Activated CD8-positive, alpha-beta T cell treated with anti-CD3 and anti-CD28 coated beads, Interleukin-2, amount 10 ng/mL, durations not matched to agents 7 days and 5 days (primary cell): ENCODE results near the gene MLANA. TPM values are rescaled to one million over a fixed set of nuclear protein-coding genes. Genes with fewer than 3 reads are reported as not detected.

Experiments used
- ATAC-seq: fragments of 150-1000 bp; cut with Tn5 transposase; one replicate; pipeline ENCODE4 v1.10.0; 2021; ENCODE audit warnings: moderate library complexity
- CTCF ChIA-PET: fragments of 350-600 bp; sonication (Branson Sonifier 250); formaldehyde crosslinking; loops from one replicate; lab custom pipeline; 2021; ENCODE audit warnings: antibody characterized with exemption; lab: Charles Lee
- POLR2A ChIA-PET: fragments of 350-600 bp; sonication (Branson Sonifier 250); formaldehyde crosslinking; loops from one replicate; lab custom pipeline; 2021; ENCODE audit warnings: antibody characterized with exemption; lab: Charles Lee
- DNase-seq: peaks from one replicate; pipeline ENCODE4 v3.0.0-alpha.2; 2020
- H3K27ac Mint-ChIP-seq: one replicate; pipeline ENCODE4 v1.8.0; 2021; ENCODE audit warnings: mild to moderate bottlenecking, mixed read lengths
- H3K27me3 Mint-ChIP-seq: one replicate; pipeline ENCODE4 v1.8.0; 2021; ENCODE audit warnings: low read depth, mixed read lengths
- H3K36me3 Mint-ChIP-seq: one replicate; pipeline ENCODE4 v1.8.0; 2021; ENCODE audit warnings: low read depth, mixed read lengths
- H3K4me1 Mint-ChIP-seq: one replicate; pipeline ENCODE4 v1.8.0; 2021; ENCODE audit warnings: low read depth, mixed read lengths
- H3K4me3 Mint-ChIP-seq: one replicate; pipeline ENCODE4 v1.8.0; 2021; ENCODE audit warnings: mild to moderate bottlenecking, mixed read lengths
- H3K9me3 Mint-ChIP-seq: one replicate; pipeline ENCODE4 v1.8.0; 2022; ENCODE audit warnings: mixed read lengths; ENCODE audit not compliant: insufficient read depth
- total RNA-seq, 2 experiments: library from RNA; stranded (reverse); gene quantifications; one replicate each; pipeline ENCODE4 v1.2.3, GENCODE V29; 2021

The MLANA gene, protein sequence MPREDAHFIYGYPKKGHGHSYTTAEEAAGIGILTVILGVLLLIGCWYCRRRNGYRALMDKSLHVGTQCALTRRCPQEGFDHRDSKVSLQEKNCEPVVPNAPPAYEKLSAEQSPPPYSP
- not detected for total RNA-seq

DNA sequence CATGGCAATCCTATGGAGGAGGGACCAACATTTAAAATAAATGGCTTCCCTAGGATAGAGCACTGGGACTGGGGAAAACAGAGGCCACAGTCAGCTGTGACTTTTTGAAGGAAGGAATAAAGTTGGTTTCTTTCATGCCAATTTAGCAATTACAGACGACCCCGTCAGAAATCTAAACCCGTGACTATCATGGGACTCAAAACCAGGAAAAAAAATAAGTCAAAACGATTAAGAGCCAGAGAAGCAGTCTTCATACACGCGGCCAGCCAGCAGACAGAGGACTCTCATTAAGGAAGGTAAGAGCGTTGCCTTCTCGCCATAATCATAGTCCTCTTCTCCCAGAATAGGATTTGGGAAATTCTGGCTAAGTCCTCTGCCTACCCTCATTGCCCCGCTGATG lies at the start of gene MLANA:
Gene MLANA, plus strand, starts transcription at position 249 of the 400 bp plus-strand sequence. CDS start 1,586 bp downstream, outside the sequence.
- CTCF ChIA-PET = no interaction called here
- POLR2A ChIA-PET = no interaction called here

GRCh38 chr9:5841771-5842573 lies 48.7 kb upstream of the MLANA start:
- Mint-ChIP-seq H3K4me3 (peak overlapping the region; percentile 59), H3K27ac (peak overlapping the region; percentile 92), H3K36me3 (peaks cover 41% of the 10 kb centered on the region), H3K9me3 (peaks cover 7% of the 10 kb centered on the region), H3K27me3 (peaks cover 6% of the 10 kb centered on the region), H3K4me1 (peaks cover 80% of the 10 kb centered on the region)
- peak; percentile 81 for DNase-seq
- ChIA-PET POLR2A (interaction anchor here (1.0 to 1.6 kb wide), 4 partner anchors 9 to 38 kb away, joined by 4 to 10 read pairs (median 5); partner anchors contain the start of gene ERMP1), CTCF (interaction anchor here (1.0 to 4.8 kb wide), 6 partner anchors 10 to 391 kb away, joined by 3 to 59 read pairs (median 4); partner anchors contain the start of genes CD274 and ERMP1)
- ATAC-seq = peak; percentile 69

More for the DNA sequence above, at the start of gene MLANA:
- Mint-ChIP-seq H3K4me3 (no peak within 1 kb of the TSS), H3K36me3 (no peaks in the 10 kb centered on the region), H3K4me1 (peaks cover 11% of the 10 kb centered on the region), H3K27ac (no peak within 1 kb of the TSS), H3K27me3 (peaks cover 13% of the 10 kb centered on the region), H3K9me3 (no peaks in the 10 kb centered on the region)
- DNase-seq = no peak
- ATAC-seq = no peak

- H3K4me3 Mint-ChIP-seq = peak overlapping the region; percentile 70
- peak overlapping the region; percentile 92 for H3K27ac Mint-ChIP-seq
- peaks cover 7% of the 10 kb centered on the region for H3K9me3 Mint-ChIP-seq
- POLR2A ChIA-PET = interaction anchor here (0.6 to 2.0 kb wide), 4 partner anchors 10 to 1045 kb away, joined by 3 to 6 read pairs (median 3); no protein-coding TSS in a partner anchor
- H3K36me3 Mint-ChIP-seq = peaks cover 44% of the 10 kb centered on the region
- peaks cover 87% of the 10 kb centered on the region for H3K4me1 Mint-ChIP-seq
- CTCF ChIA-PET = interaction anchor here (0.6 to 4.8 kb wide), 3 partner anchors 8 to 30 kb away, joined by 4 to 59 read pairs (median 5); partner anchors contain the start of gene ERMP1
- no peak for DNase-seq
- no peak for ATAC-seq
- peaks cover 3% of the 10 kb centered on the region for H3K27me3 Mint-ChIP-seq
These were observed 47.5 kb upstream of the MLANA start for GRCh38 chr9:5842929-5843793.

DNA sequence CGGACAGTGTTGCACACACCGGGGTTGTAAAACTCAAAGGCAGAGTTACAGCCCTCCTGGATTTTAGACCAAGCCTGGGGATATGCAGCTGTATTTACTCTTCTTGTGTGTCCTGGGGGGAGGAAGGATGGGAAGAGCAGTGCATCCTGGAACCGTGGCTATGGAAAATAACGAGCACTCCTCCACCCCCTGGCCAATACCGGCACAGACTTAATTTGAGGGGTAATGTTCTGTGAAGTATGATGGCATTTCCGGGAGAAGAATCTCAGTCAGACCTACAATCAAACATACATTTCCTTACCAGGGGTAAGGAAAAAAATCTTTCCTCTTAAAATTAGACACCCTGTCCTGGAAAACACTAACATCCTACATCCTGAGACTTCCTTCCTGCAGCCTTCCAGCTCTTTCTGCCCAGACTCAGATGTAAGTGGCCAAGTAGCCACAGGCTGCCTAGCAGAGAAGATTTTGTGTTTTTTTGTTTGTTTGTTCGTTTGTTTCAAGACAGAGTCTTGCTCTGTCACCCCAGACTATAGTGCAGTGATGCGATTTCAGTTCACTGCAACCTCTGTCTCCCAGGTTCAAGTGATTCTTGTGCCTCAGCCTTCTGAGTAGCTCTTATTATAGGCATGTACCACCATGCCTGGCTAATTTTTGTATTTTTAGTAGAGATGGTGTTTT lies 46.8 kb upstream of the MLANA start:
- peak; percentile 18 for ATAC-seq
- ChIA-PET CTCF (interaction anchor here (0.6 to 4.8 kb wide), 2 partner anchors 12 to 30 kb away, joined by 4 to 59 read pairs; partner anchors contain the start of gene ERMP1), POLR2A (interaction anchor here (0.6 to 2.0 kb wide), 4 partner anchors 8 to 163 kb away, joined by 3 to 7 read pairs (median 4); no protein-coding TSS in a partner anchor)
- peaks cover 91% of the 10 kb centered on the region for H3K4me1 Mint-ChIP-seq
- H3K4me3 Mint-ChIP-seq = peak overlapping the region; percentile 70
- H3K27me3 Mint-ChIP-seq = peaks cover 3% of the 10 kb centered on the region
- no peak for DNase-seq
- H3K36me3 Mint-ChIP-seq = peaks cover 47% of the 10 kb centered on the region
- peak overlapping the region; percentile 92 for H3K27ac Mint-ChIP-seq
- H3K9me3 Mint-ChIP-seq = peaks cover 7% of the 10 kb centered on the region

DNA sequence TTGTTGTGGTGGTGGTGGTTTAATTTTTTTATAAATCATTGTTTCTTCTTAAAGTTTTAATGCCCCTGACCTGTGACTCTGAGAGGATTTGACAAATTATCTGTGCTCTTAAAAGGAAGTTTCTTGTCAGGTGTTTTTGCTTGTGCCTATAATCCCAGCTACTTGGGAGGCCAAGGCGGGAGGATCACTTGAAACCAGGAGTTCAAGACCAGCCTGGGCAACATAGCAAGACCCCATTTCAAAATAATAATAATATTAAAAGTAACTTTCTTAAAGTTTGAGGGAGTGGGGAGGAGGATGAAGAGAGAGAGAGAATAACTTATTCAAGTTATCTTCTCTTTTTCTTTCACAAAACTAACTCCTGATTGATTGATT lies 45.5 kb upstream of the MLANA start:
- ATAC-seq (no peak), DNase-seq (no peak)
- Mint-ChIP-seq H3K9me3 (peaks cover 7% of the 10 kb centered on the region), H3K27me3 (no peaks in the 10 kb centered on the region), H3K4me1 (peaks cover 90% of the 10 kb centered on the region), H3K4me3 (peak overlapping the region; percentile 70), H3K36me3 (peaks cover 50% of the 10 kb centered on the region), H3K27ac (peak overlapping the region; percentile 92)
- POLR2A ChIA-PET = interaction anchor here (0.9 to 2.0 kb wide), 3 partner anchors 9 to 163 kb away, joined by 4 to 7 read pairs (median 6); a partner anchor contains a TSS
- CTCF ChIA-PET = interaction anchor here (0.9 to 4.8 kb wide), 3 partner anchors 10 to 40 kb away, joined by 3 to 59 read pairs (median 4); partner anchors contain the start of gene ERMP1

GRCh38 chr9:5846096-5846495 lies 44.6 kb upstream of the MLANA start:
- peaks cover 53% of the 10 kb centered on the region for H3K36me3 Mint-ChIP-seq
- no peak for ATAC-seq

GRCh38 chr9:5846501-5846921 lies 44.2 kb upstream of the MLANA start:
- Mint-ChIP-seq H3K27me3 (no peaks in the 10 kb centered on the region), H3K36me3 (peaks cover 53% of the 10 kb centered on the region), H3K27ac (peak overlapping the region; percentile 39), H3K4me3 (no peak overlapping the region), H3K9me3 (peaks cover 4% of the 10 kb centered on the region), H3K4me1 (peaks cover 88% of the 10 kb centered on the region)
- ATAC-seq (no peak), DNase-seq (no peak)
- POLR2A ChIA-PET = no interaction called here
- CTCF ChIA-PET = interaction anchor here (1.1 to 1.6 kb wide), 3 partner anchors 11 to 75 kb away, joined by 3 to 11 read pairs (median 3); partner anchors contain the start of gene ERMP1

More at GRCh38 chr9:5846096-5846495, 44.6 kb upstream of the MLANA start:
- Mint-ChIP-seq H3K27me3 (no peaks in the 10 kb centered on the region), H3K27ac (peak overlapping the region; percentile 76), H3K4me1 (peaks cover 88% of the 10 kb centered on the region), H3K4me3 (no peak overlapping the region), H3K9me3 (peaks cover 5% of the 10 kb centered on the region)
- no peak for DNase-seq
- ChIA-PET CTCF (interaction anchor here (1.1 to 1.6 kb wide), 3 partner anchors 11 to 75 kb away, joined by 3 to 11 read pairs (median 3); partner anchors contain the start of gene ERMP1), POLR2A (no interaction called here)

- Mint-ChIP-seq H3K4me3 (no peak overlapping the region), H3K4me1 (peaks cover 90% of the 10 kb centered on the region), H3K9me3 (no peaks in the 10 kb centered on the region), H3K36me3 (peaks cover 42% of the 10 kb centered on the region), H3K27me3 (no peaks in the 10 kb centered on the region), H3K27ac (peak overlapping the region; percentile 17)
- ChIA-PET CTCF (interaction anchor here (0.9 to 1.7 kb wide), 4 partner anchors 10 to 38 kb away, joined by 3 to 7 read pairs (median 4); partner anchors contain the start of gene ERMP1), POLR2A (interaction anchor here (0.6 kb wide), 2 partner anchors 15 to 39 kb away, joined by 3 read pairs; partner anchors contain the start of gene ERMP1)
- ATAC-seq (no peak), DNase-seq (no peak)
These were observed 42.3 kb upstream of the MLANA start for GRCh38 chr9:5848372-5848882.

- Mint-ChIP-seq H3K4me1 (peaks cover 74% of the 10 kb centered on the region), H3K9me3 (peaks cover 7% of the 10 kb centered on the region), H3K27me3 (no peaks in the 10 kb centered on the region), H3K27ac (peak overlapping the region; percentile 75), H3K36me3 (peaks cover 51% of the 10 kb centered on the region), H3K4me3 (no peak overlapping the region)
- CTCF ChIA-PET = interaction anchor here (1.0 to 3.9 kb wide), 9 partner anchors 8 to 204 kb away, joined by 3 to 46 read pairs (median 5); partner anchors contain the start of gene ERMP1
- DNase-seq (no peak), ATAC-seq (no peak)
- POLR2A ChIA-PET = interaction anchor here (1.1 to 1.7 kb wide), 2 partner anchors 9 to 18 kb away, joined by 5 to 7 read pairs; partner anchors contain the start of gene ERMP1
These were observed 40.0 kb upstream of the MLANA start for GRCh38 chr9:5850724-5851122.

GRCh38 chr9:5851445-5851844 lies 39.2 kb upstream of the MLANA start:
- DNase-seq (peak; percentile 73), ATAC-seq (peak; percentile 92)
- ChIA-PET CTCF (interaction anchor here (0.7 to 3.9 kb wide), 12 partner anchors 8 to 203 kb away, joined by 3 to 46 read pairs (median 4); partner anchors contain the start of gene ERMP1), POLR2A (interaction anchor here (1.0 to 1.7 kb wide), 3 partner anchors 10 to 157 kb away, joined by 3 to 7 read pairs (median 5); partner anchors contain the start of gene ERMP1)
- peaks cover 7% of the 10 kb centered on the region for H3K9me3 Mint-ChIP-seq
- peak overlapping the region; percentile 37 for H3K4me3 Mint-ChIP-seq
- peak overlapping the region; percentile 75 for H3K27ac Mint-ChIP-seq
- H3K27me3 Mint-ChIP-seq = no peaks in the 10 kb centered on the region
- peaks cover 48% of the 10 kb centered on the region for H3K36me3 Mint-ChIP-seq
- peaks cover 66% of the 10 kb centered on the region for H3K4me1 Mint-ChIP-seq
